KOPT-K1 (cell line): ENCODE results near the gene OOSP3.
"Not testable (repeated sequence)": the region's sequence is repeated elsewhere in the genome, so short reads cannot be mapped to it uniquely, and the experiment has no call there.

Experiments
- H3K27ac ChIP-seq: fragments of 200-600 bp; sonication (generic); 2 replicates; pipeline ENCODE4 v1.5.1; 2016; ENCODE audit warnings: antibody characterized with exemption, mild to moderate bottlenecking, low read depth, low read length; ENCODE audit not compliant: poor library complexity, severe bottlenecking
- H3K36me3 ChIP-seq: fragments of 200-600 bp; sonication (generic); 2 replicates; pipeline ENCODE4 v1.5.1; 2017; ENCODE audit warnings: antibody characterized with exemption, mild to moderate bottlenecking, low read length, moderate library complexity; ENCODE audit not compliant: insufficient read depth
- H3K9me3 ChIP-seq: fragments of 200-600 bp; sonication (generic); 2 replicates; pipeline ENCODE4 v1.5.1; 2017; ENCODE audit warnings: antibody characterized with exemption, low read length, mild to moderate bottlenecking; ENCODE audit not compliant: insufficient read depth, poor library complexity, severe bottlenecking

OOSP3 gene

GRCh38 chr11:59878575-59878974 lies at the start of gene OOSP3:
OOSP3 (plus strand) TSS chr11:59878782; CDS start chr11:59878809, 27 bp downstream.
- no peaks in the 10 kb centered on the region for H3K9me3 ChIP-seq
- H3K36me3 ChIP-seq = no peaks in the 10 kb centered on the region
- H3K27ac ChIP-seq = no peak within 1 kb of the TSS

GRCh38 chr11:59829358-59829757 lies 49.2 kb upstream of the OOSP3 start:
- Histone ChIP-seq H3K27ac (no peak overlapping the region), H3K36me3 (no peaks in the 10 kb centered on the region), H3K9me3 (no peaks in the 10 kb centered on the region)

DNA sequence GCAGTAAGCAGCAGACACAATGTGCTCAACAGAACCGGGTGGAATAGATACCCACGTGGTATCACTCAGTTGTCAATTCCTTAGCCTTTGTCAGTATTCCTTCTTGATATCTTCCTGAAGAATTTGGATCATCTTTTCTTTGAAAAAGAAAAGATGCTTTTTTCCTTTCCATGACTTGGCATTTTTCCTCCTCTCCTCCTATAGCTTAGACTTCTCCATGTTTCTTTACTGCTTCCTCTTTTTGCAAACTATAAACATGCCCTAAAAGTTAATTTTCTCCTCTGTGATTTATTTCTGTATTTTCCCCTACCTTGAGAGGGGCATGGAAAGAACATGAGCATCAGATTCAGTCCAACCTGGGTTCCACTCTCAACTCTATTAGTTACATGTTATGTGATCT lies 45.0 kb upstream of the OOSP3 start:
- Histone ChIP-seq H3K36me3 (no peaks in the 10 kb centered on the region), H3K27ac (no peak overlapping the region), H3K9me3 (no peaks in the 10 kb centered on the region)

GRCh38 chr11:59839615-59840014 lies 39.0 kb upstream of the OOSP3 start:
- Histone ChIP-seq H3K9me3 (no peaks in the 10 kb centered on the region), H3K36me3 (no peaks in the 10 kb centered on the region), H3K27ac (no peak overlapping the region)

DNA sequence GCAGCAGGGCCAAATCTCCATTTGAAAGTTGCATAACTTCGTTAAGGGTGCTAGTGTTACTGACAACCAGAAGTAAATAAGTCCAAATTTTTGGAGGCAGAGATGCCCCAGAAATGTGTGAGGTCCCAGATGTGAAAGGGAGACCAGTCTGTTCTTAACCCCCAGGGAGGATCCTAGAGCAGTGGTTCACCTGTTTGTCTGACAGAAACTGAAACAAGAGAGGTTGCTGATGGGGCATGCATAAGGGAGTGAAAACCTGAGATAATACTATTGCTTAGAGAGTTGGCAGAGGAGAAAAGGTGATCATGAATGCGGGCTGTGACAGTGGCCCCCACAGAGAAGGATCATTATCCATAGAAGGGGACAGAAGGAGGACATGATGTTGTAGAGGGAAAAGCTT lies 37.1 kb upstream of the OOSP3 start:
- Histone ChIP-seq H3K27ac (no peak overlapping the region), H3K36me3 (no peaks in the 10 kb centered on the region), H3K9me3 (no peaks in the 10 kb centered on the region)

DNA sequence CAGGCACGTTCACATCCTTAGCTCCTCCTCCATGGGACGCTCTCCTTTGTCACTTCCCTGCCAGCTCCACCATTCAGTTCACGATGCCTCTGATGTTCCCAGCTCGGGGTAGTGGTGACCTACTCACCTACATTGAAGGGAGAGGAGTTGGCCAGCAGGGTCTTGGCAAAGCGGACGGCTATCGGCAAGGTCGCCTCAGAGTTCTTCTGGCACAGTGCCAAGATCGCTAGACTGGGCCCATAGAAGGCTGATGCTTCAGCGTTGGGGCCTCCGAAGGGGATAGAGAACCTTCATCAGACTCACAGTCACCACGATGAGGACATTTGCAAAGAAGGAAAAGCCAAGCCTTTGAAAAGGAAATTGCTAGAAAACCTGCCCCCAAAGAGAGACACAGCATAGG lies 36.3 kb upstream of the OOSP3 start:
- no peaks in the 10 kb centered on the region for H3K9me3 ChIP-seq
- H3K27ac ChIP-seq = no peak overlapping the region
- H3K36me3 ChIP-seq = no peaks in the 10 kb centered on the region

GRCh38 chr11:59845399-59845798 lies 33.2 kb upstream of the OOSP3 start, which contains the start of gene CBLIF:
CBLIF (minus strand) TSS chr11:59845499; CDS start chr11:59845453, 46 bp downstream.
- no peak within 1 kb of the TSS for H3K27ac ChIP-seq
- H3K9me3 ChIP-seq = no peaks in the 10 kb centered on the region
- no peaks in the 10 kb centered on the region for H3K36me3 ChIP-seq

DNA sequence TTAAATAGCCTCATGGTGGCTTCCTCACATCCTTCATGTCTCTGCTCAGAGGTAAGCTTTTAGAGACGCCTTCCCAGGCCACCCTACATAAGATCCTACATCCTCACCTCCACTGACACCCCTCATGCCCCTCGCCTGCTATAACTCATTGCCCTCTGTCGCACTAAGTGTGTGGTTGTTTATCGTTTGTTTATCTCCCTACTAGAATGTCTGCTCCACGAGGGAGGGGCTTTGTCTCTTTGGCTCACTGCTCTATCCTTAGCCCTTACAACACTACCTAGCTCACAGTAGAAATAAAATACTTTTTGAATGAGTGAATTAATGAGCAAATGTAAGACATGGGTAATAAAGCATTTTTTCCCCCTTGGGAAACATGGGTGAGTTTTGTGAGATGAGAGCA lies 32.0 kb upstream of the OOSP3 start:
- Histone ChIP-seq H3K27ac (no peak overlapping the region), H3K9me3 (no peaks in the 10 kb centered on the region), H3K36me3 (no peaks in the 10 kb centered on the region)

GRCh38 chr11:59847626-59848025 lies 31.0 kb upstream of the OOSP3 start:
- Histone ChIP-seq H3K27ac (no peak overlapping the region), H3K9me3 (no peaks in the 10 kb centered on the region), H3K36me3 (no peaks in the 10 kb centered on the region)

DNA sequence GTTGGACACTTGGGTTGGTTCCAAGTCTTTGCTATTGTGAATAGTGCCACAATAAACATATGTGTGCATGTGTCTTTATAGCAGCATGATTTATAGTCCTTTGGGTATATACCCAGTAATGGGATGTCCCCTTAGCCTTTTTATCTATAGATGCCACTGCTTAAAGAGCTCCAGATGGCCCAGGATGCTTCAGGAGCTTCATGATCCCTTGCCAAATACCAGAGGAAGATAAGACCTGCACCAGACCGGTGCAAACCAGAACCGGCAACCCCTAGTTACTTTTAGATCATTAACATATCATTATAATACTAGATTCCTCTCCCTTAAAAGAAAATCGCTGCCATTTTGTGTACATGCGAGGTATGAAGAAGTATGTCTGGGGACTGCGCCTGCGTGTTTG lies 30.1 kb upstream of the OOSP3 start:
- H3K9me3 ChIP-seq, H3K36me3 ChIP-seq, H3K27ac ChIP-seq: not testable (repeated sequence)

DNA sequence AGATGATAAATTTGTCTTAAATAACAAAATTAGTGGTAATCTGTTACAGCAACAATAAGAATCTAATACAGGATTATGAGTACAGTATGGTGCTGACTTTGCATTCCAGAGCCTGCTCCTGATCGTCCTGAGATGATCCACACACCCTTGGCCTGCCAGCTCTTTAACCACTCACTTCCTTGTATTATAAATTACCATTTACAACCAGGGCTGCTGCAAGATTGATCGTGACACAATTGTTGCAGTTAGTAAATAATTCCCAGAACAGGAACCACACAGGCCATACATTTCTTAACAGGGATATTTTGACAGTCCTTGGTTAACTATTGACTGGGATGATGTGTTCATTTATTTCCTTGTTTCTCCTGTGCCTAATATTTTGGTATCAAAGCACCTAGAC lies 29.5 kb upstream of the OOSP3 start:
- Histone ChIP-seq H3K27ac (no peak overlapping the region), H3K36me3 (no peaks in the 10 kb centered on the region), H3K9me3 (no peaks in the 10 kb centered on the region)

DNA sequence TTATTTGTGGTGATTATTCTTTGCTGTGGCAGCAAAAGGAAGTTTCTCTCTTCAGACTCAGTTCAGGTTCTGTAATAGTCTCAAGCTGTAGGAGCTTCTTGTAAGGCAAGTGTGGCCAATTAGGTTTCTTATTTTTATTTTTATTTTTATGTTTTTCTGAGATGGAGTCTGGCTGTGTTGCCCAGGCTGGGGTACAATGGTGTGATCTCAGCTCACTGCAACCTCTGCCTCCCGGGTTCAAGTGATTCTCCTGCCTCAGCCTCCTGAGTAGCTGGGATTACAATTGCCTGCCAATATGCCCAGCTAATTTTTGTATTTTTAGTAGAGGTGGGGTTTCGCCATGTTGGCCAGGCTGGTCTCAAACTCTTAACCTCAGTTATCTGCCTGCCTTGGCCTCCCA lies 29.0 kb upstream of the OOSP3 start:
- H3K36me3 ChIP-seq, H3K27ac ChIP-seq, H3K9me3 ChIP-seq: not testable (repeated sequence)

- not testable (repeated sequence) for H3K27ac ChIP-seq, H3K36me3 ChIP-seq, H3K9me3 ChIP-seq
These were observed 27.2 kb upstream of the OOSP3 start for GRCh38 chr11:59851416-59851815.

DNA sequence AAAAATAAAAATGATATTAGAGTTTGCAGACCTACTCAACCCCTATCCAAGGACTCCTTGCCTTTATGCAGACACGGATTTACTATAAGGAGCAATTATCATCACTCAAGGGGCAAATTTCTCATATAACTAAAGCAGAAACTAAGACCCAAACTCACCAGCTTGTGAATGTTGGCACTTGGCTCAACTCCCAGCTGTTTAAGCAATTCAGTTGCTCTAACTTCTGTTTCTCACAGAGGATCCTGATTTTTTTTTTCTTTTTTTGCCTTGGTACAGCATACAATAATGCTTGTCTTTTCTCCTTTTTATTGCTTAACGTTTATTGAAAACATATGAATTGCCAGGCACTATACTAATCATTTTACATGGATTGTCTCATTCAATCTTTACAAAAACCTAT lies 23.7 kb upstream of the OOSP3 start:
- H3K36me3 ChIP-seq = no peaks in the 10 kb centered on the region

GRCh38 chr11:59857439-59858434 lies 20.8 kb upstream of the OOSP3 start:
- Histone ChIP-seq H3K36me3 (no peaks in the 10 kb centered on the region), H3K9me3 (no peaks in the 10 kb centered on the region), H3K27ac (peak overlapping the region; percentile 28)

More for the DNA sequence above, 23.7 kb upstream of the OOSP3 start:
- no peaks in the 10 kb centered on the region for H3K9me3 ChIP-seq
- no peak overlapping the region for H3K27ac ChIP-seq

DNA sequence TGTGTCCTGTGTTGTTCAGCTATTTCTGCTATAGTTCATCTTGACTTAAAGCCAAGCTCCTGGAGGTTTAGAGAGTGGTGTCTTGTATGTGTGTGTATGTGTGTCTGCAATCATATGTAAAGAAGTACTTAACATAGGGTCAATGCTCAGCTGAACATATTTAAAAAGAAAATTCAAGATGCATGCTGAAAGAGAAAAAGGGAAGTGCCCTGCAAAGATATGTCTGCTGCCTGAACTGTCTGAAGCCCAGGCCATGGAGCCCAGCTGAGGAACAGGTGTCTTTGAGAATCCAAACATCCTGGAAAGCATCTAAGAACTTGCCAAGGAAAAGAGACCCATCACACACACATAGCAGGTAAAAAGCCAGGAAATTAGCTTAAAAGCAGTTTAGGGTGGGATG lies 18.9 kb upstream of the OOSP3 start:
- Histone ChIP-seq H3K36me3 (no peaks in the 10 kb centered on the region), H3K27ac (no peak overlapping the region), H3K9me3 (no peaks in the 10 kb centered on the region)
